HG02938 (cell line): Measurements from ENCODE around the gene RBM5.

Experiments used
- ATAC-seq: cut with Tn5 transposase; IDR thresholded peaks from one replicate; pipeline ENCODE4 v1.9.1; 2021; ENCODE audit warnings: mild to moderate bottlenecking, moderate library complexity; ENCODE audit not compliant: unreplicated experiment

Gene RBM5

DNA sequence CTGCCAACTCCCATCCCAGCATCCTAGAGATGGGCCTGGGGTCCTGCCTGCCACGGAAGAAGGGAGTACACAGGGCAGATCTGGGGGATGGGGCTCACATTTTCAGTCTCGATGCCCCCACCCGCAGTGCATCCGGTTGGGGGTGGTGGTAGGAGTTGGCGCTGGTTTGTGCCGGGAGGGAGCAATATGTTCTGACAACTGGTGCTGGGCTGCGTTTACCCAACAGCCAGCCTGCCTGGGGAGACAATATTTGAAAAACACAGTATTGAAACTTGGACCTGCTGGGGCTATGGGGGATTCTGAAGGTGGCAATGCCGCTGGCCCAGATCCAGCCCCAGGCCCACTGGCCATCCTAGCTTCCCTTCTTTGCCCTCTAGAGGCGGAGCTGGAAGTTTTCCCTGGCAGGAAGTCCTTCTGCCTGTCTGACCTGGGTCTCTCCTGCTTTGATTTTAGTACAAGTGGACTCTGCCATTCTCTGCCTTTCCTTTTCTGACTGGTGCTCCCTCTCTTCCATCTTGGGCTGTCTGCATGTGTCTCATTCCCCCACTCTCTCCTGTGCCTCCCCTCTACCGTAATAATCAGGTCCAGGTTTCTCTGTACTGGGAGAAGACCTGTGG is 69.9 kb downstream of the RBM5 start:
- no peak for ATAC-seq

DNA sequence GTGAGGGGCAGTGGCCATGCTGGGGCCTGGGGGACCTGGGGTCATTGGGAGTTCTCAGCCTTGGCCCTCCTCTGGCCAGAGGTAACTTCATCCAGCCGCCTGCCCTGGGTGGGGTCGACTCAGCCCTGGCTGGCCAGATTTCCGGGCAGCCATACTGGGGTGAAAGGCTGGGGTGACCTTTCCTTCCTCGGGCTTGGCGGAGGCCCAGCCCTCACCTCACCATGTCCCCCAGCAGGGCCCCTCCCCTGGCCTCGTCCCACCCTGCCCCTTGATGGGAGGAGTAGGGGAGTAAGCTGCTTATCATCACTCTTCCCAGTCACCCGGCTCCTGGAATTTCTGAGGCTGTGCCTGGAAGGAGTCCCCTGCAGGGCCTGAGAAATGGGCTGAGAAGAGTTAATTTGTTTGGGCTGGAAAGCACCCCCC is 71.9 kb downstream of the RBM5 start:
- ATAC-seq, result no peak

DNA sequence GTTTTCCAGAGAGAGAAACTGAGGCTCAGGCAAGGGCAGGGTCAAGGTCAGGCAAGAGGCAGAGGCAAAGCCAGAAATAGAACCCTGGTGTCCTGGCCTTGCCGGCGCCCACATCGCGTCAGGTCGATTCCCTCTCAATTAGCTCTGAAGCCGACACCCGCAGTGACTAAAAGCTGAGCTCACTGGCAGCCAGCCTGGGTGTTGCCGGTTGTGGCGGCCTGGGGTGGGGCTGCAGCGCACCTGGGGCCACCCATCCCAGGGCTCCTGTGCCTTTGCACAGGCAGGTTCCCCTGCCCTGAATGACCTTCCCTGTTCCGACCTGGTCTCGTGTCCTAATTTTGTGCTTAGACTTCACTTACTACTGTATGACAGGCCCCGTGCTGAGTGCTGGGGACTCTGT is 72.6 kb downstream of the RBM5 start:
- no peak for ATAC-seq

DNA sequence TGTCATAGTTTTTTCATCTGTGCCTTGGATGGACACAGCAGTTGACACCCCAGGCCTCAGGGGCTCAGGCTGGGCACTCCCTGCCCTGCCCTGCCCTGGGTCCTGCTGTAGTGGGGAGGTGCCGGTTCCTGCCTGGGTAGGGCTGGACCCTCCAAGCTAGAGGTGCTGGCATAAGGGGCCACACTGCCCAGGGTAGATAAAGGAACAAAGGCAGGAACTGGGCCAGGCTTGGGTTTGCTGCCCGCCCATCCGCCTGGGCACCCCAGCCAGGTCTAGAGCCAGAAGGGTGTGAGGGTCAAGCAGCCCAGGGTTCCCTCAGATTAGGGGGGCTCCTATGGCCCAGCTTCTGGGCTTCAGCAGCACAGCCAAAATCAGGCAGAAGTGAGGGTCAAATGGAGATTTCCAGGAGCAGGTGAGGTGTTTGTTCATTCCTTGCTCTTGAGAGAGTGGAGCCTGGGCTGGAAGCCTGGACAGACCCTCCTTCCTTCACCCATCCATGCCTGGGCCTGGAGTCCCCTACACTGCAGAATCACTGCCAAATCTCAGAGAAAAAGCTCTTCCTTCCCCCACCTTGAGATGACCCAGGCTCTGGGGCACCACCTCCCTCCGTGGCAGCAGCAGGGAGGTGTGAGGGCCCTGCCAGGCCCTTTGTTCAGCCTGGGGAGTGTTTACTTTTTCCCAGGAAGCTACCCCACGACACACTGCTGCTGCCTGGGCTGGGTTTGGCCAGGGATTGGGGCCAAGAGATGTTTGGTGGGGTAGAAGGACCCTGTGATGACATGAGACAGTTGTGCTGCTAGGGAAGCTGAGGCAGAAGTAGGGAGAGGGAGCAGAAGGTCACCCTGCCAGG is 73.5 kb downstream of the RBM5 start:
- no peak for ATAC-seq

DNA sequence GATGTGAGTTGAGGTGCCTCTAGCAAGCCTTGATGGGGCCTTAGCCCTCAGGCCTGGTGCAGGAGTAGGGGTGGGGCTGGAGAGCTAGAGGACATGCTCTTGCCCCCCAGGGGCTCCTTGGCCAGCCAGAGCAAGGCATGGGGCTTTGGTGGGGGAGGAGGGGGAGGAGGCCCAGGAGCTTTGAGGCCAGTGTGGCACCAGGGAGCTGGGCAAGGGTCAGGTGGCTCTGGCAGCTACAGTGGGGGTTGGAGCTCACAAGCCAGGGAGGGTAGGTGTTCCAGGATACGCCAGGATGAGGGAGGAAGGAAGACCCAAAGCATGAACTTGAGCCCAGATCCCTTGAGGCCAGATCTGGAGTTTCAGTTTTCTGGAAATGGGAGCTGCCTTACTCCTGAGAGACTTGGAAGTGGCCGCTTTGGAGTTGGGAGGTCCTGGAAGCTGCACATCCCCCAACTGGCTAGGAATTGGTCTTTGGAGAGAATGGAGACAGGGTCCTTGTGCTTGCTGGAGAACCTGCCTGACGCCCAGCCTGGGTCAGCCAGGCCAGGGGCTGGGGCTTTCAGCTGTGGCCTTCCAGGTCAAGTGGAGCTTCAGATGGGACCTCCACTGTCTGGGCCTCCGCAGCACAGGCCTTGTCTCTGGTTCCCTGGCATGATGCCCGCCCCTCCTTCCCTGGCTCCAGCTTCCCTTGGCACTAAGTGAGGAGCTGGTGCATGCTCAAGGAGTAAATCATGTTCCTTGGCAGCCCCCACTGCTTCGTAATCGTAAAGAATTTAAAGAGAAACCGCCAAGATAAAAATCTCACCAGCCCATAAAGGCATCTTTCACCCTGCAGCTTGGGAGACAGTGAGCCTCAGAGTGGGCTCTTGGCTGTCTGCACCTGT is 75.1 kb downstream of the RBM5 start:
- no peak for ATAC-seq

DNA sequence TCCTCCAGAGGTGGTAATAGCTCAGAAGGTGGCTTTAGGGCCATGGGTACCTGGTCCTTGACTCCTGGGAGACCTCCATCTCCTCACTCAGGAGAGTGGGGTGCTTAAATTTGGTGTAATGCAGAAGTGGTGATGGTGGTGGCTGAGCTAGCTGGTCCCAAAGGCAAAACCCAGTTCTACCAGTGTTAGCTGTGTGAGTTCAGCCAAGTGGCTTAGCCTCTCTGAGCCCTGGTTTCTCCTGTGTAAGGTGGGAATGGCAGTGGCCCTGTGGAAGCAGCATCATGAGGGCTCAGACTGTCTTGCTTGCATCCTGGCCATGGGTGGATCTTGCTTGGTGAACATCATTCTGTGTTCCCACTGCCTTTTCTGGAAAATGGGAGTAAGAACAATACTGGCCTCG is 75.8 kb downstream of the RBM5 start:
- no peak for ATAC-seq

DNA sequence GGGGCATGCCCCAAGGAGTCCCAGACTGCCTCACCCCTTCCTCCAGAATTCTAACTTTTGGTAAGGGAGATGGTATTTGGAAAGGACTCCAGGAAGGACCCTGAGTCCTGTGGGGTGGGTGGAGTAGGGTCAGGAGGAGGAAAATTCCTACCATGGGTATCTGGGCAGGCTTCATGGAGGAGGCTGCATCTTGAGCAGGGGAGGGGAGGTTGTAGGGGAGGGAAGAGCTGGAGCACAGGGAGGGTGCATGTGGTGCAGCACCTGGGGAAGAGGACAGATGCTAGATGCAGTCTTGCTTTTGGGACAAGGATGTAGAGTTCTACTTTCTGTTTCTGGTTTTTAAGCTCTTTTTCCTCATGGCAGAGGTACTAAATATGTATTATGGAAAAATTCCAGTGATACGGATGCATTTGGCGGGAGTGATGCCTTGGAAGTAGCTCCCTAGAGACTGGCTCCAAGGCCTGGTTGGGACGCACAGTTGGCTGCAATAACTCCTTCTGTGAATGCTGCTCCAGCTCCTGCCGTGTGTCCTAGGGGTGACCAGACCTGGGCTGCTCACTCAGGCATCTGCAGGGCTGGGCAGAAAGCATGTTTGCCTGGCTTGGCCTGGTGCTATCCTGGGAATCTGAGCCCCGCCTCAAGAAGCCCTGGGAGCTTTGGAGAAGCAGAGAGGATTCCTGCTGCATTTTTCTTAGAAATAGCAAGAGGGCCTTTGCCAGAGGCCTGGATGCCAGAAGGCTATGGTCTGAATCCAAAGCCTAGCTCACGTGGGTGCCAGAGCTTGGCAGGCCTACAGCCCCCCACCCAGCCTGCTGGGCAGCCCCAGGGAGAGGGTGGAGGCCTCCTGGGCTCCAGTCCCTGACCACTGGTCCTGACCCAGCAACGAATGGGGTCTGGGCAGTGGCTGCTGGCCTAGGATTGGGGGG is 76.5 kb downstream of the RBM5 start:
- no peak for ATAC-seq

DNA sequence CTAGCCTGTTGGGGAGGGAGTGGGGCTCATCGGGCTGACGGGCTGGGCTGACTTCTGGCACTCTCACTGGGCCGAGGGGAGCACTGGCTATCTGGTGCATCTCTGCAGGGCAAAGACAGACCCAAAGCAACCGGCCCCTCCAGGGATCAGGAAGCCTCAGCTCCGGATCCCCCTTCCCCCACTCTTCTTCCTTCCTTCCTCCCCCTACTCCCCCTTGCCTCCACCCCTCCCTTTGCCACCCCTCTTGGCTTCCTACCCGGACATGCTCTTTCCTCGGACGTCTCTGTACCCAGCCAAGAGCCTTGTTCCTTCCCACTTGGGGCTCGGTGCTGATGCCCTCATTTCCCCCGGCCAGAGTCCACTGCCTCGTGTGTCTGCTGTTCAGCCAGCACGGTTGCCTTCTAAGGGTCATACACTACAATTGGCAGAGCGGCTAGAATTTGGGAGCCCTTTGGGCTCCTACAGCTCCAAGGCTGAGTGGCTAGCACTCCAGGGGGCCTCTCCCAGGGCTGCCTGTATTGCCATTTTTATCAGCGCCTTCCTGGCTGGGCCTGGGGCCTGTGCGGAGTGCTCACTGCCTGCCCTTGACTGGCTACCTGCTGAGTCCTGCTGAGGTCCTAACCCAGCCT is 77.3 kb downstream of the RBM5 start:
- ATAC-seq, result no peak

DNA sequence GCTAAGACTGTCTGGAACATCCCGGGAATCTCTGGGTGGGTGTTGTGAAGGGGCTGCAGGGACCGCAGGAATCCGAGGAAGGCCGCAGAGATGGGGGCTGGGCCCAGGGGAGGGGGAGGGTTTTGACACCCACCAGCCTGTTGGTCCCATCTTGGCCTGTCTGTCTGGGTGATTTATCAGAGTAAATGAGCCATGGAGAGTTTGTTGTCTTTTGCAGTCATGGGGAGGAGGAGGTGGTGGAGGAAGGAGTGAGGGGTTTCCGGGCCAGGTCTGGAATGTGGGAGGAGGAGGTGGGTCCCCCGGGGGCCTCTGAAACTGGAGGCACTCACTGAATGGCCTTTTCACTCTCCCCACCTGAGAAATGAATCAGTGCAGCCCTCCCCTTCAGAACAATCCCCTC is 77.9 kb downstream of the RBM5 start:
- ATAC-seq, result no peak

DNA sequence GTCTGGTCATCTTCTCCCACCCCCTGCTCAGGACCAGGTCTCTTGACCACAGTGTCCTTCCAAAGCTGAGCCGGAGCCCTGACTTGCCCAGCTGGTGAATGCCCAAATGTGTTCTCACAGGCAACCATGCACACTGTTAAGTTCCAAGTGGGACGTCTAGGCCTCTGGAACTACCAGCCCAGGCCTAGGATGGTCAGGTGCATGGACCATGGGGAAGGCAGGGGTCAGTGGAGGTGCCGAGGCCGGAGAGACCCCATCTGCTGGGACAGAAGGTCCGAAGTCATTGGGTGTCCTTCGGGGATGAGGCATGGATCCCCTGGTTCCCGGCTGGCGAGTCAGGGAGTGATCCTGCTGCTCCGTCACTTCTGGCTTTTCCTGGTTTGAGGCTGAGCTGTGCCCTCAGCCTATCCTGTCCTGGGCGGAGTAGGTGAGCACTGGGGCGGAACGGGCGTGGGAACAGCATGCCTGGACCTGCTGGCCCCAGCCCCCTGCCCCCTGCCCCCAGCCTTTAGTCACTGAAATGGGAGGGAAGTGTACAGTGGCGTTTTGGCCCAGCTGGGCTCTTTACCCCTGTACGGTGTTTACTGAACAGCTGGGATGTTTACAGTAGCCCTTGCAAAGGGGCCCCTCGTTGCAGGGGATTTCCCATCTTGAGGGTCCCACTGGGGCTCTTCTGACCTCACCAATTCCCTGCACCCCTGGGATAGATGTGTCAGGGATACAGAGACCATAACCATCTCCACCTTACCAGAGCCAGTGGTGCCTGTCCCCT is 78.5 kb downstream of the RBM5 start:
- ATAC-seq, result no peak

DNA sequence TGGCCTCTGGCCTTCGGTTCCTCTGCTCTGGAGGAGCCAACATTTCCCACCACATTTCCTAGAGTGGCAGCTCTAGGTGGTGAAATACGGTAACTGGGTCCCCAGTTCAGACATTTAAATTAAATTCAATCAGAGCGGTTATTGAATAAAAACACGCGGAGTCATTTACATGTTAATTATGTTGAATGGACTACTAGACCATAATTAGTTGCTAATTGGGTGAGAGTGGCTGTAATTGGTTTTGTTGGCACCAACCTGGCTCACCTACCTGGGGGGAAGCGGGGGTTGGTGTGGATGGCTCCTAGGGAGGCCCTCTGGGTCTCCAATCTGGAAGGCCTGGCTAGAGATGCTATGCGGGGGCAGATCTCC is 79.1 kb downstream of the RBM5 start:
- ATAC-seq, result no peak

DNA sequence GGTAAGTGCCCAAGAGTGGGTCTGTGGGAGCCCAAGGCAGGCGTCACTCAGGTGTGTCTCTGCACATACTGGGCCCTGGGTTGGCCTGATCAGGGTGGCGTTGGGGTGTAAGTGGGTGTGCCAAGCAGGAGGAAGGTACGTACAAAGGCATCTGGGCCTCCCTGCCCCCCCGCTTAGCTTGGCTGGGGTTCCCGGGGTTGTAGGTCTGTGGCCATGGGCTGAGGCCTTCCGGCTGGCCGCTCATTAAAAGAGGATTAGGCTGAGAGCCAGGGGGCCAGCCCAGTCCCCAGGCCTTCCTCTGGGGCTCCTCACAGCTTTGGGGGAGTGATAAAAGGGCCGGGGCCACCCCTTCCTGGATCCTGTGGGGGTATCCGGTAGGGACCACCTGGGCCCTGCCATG is 79.7 kb downstream of the RBM5 start:
- ATAC-seq, result no peak
